Stimulated activated CD8-positive, alpha-beta memory T cell treated with anti-CD3 and anti-CD28 coated beads, Interleukin-12 subunit alpha, Interleukin-12 subunit beta, amount 100 ng/mL, for 1 hour (primary cell): ENCODE results near the gene ARHGAP21.
"Not testable (repeated sequence)": the region's sequence is repeated elsewhere in the genome, so short reads cannot be mapped to it uniquely, and the experiment has no call there.

Source experiments
- DNase-seq: peaks from one replicate; pipeline ENCODE4 v3.0.0-alpha.2; 2020; ENCODE audit warnings: low read depth

Gene ARHGAP21

DNA sequence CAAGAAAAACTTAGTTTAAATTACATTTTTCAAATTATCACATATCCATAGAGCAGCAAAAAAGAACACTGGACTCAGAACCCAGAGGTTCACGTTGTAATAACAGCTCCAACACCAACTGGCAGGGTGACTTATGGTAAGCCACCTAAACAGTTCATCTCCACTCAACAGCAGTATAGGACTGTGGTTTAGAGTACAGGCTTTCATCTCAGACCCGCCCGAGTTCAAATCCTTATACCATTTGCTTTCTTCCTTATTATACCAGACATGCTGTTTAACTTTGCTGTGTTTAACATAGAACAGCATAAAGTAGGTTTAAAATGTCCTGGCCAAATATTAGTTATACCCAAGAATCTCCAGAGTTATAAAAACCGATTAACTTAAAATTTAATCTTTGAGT, 97.9 kb downstream of the ARHGAP21 start:
- DNase-seq = no peak

DNA sequence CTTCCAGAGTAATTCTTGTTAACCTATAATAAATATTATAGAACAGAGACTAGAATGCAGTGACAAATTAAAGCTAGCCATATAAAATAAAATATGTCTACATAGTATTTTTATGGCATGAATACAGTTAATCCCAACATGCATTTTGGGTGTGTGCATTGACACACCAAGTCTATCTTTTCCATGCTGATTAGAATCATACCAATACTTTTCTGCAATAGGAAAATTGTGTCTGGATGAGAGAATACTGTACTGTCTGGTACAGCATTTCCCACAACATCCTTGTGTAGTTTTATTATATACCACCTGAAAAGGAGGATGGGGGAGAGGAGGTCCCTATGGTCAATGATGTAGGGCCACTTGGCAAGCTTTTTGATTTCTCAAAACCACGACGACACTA, 100.3 kb downstream of the ARHGAP21 start:
- DNase-seq = no peak

DNA sequence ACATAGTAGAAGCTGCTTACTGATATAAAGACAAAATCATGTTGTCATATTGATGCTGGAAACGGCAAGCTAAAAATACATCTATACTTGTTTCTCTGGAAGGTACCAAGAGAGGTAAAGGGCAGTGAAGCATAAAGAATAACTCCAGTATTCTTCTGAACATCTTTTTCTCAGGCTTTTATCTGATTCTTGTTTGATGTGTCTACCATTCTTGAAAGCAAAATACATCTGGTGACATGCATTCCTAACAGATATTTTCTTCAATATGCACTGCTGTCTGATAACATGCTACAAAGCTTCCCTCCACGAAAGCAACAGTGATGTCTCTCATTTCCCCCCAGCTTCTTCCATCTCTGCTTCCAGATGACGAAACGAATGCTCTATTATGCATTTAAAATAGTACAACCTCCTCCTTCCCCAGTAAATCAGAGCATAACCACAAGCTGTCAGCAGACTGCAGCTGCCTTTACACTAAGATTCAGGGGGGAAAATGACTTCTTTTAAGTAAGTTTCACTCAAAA, 100.8 kb downstream of the ARHGAP21 start:
- DNase-seq = no peak

DNA sequence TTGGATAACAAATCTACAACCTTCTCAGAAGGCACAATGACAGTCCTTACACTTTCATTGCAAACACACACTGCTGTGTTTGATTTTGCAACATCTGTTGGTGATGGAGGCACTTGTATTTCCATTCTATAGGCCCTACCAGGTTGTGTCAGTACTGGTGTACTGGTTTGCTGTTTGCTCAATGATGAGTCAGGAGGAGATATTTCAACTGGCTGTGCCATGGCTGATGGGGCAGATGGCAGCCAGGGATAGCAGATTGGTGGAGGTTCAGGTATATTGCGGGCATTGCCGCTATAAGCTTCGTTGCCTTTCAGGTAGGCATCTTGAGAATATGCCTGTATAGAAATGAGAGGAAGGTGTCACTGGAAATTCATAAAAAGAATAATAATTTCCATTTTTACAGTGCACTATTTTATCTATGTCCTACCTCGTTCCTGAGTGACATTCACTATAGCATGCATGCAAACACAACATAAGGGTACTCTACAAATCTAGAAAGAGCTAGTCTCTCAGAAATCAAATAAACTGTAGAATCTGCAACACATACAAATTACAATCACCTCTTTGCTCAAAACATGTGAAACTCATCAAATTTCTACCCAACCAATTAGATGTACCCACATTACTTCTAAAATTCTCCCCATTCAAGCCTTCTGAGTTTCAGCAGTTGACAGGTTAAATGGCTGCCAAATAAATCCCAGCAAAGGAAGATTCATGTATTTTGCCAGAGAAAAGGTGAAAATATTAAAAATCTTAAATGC, 102.5 kb downstream of the ARHGAP21 start:
- DNase-seq = not testable (repeated sequence)

DNA sequence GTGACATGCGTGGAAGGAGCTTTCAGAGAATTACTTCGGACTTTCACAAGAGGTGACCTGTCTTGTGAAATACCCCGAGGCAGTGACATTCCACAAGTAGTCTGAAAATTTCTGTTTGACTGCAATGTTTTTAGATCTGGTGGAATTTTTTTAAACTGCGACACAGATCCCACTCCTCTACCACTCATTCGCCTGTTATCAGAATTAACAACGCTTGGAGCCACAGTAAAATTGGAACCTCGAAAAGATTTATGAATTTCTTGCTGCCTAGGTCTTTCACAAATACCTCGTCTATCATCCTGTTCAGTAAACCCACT, 103.7 kb downstream of the ARHGAP21 start:
- DNase-seq = not testable (repeated sequence)

DNA sequence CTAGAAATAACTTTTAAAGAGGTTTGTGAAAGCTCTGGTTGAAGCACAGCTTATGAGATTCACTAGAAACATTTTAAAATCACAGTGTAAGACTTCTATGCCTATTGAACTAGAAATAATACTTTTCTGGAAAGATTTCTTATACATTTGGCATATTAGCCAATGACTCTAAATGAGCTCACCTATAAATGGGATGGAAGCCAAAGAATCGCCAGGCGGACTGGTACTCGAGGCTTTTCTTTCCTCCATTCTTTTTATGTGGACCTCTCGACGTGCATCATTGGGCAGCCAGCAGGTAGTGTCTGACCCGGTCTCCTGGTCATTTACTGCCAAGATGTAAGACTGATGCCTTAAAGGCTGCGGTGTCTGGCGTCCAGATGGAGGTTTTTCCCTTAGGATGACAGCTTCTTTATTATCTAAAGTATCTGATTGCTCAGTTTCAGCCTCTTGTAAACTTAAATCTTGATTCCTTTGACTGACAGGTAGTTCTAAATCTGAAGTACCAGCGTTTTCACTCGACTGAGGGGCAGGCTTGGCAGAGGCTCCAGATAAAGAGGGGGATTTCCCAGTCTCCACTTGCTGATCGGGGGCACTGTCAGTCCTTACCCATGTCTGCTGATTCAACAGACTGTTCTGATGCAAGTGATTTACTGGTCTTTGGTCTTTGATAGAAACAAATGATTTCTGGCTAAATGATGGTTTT, 104.2 kb downstream of the ARHGAP21 start:
- not testable (repeated sequence) for DNase-seq

DNA sequence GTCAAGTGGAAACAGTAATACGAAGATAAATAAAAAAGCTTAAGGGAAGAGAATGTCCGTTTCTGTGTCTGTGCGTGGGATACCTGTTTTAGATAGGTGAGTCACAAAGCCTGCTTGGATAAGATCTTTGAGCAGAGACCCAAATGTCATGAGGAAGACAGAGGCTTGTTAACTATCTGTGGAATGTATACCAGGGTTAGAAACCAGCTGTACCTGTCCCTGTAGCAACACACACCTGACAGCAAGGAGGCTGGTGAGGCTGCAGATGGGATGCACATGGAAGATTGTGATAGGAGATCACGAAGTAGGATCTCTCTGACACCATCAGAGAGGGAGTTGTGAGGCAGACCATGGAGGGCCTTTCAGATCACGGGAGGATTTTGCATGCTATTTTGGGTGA, 105.3 kb downstream of the ARHGAP21 start:
- no peak for DNase-seq

DNA sequence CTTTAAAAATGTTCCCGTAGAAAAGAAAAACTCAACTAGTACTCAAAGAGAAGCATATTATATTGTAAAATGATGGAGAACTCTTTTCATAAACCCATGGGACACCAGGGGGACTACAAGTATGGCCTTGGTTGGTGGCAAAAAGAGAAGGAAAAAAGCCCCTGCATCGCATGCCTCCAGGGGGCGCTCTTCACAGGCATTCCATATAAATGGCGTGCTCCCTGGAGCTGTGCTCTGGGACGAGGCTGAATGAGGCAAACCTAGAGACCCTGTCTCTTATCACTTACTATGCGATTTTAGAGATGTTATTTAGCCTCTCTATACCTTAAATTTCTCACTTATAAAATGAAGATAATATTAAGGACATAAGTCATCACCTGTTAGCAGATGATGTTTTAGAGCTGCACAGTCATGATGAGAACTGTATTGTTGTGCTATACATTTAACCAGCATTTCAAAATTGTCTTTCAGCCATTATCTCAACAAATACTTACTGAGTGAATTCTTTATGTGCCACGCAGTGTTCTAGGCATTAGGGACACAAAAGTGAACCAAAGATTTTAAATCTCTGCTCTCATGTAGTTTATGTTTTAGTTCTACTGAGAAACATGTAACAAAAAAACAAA, 105.8 kb downstream of the ARHGAP21 start:
- DNase-seq = no peak

DNA sequence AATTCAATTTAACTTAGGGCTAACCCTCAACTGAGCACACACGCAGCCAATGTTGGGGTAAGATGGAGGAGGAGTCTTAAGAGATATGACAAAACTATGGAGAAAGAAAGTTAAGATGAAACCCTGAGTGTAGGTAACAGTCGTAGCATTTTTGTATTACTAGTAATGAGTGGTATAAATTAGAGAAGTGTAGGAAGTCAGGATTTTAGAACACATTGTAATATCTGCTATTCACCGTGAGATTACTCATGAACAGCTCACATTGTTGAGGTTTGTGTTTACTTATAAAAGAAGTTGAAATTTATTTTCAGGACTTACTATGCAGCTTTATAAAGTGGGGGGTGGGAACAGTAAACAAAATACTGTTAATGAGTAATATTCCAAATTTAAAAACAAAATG, 107.2 kb downstream of the ARHGAP21 start:
- DNase-seq = no peak

DNA sequence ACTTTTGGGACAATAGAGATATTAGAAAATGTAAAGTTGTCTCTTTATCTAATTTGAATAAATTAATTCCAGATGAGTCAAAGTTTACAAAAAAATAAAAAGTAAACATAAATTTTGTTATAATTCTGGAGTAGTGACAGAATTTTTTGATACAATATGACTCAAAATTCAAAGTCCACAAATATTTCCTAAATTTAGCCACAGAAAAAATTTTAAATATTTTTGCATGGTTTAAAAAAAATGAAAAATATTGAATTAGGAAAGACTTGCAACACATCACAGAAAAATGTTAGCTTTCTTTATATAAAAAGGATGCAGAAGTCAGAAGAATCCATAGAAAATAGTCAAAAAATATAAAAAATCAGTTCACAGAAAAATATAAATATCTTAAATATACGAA, 117.7 kb downstream of the ARHGAP21 start:
- DNase-seq = no peak

DNA sequence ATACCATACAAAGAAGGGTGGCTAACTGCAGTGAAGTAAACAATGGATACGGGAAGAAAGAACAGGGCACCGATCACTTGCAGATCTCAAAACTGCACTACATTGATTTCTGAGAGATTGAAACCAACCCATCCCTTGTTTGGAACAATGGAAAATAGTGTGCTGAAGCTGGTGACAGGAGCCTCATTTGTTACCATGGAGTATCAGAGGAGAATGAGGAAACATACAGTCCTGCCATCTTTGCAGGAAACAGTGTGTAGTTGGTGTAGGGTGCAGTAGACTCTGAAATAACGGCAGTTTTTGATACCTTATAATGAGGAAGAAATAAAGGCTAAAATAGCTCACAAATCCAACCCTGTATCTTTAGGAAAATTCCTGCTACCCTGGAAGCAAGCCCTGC, 118.5 kb downstream of the ARHGAP21 start:
- DNase-seq = no peak

DNA sequence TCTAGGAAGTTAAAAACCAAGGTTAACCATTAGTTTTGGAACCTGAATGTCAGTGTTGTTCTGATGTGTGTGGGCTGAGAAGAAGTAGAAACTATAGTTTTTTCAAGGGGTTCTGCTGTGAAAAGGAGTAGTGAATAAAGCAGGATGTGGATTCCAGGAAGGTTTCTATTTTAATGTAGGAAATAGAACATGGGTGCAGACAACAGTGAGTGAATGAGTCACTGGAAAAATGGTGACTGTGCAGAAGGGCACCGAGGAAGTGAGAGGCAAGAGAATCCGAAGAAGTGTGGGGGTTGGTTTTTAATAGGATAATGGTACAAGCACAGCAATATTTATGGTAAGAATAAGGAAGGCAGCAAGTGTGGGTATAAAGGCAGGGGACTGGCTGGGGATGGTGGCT, 120.4 kb downstream of the ARHGAP21 start:
- DNase-seq = no peak

DNA sequence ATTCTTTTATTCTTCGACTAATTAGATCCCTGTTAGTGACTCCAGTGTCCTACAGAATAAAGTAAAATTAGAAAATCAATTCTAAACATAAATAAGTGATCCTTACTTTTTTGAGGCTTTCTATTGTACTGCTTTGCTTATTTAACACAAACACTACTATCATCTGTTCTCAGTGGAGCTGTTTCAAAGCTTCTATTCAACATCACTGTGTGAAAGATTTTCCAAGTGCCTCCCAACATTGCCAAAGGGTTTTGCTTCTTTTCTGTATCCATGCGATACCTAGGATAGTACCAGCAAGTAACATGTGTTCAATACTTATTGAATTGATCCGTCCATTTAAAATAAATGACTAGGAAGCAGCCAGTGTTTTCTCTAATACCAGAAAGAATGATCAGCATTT, 125.7 kb downstream of the ARHGAP21 start:
- no peak for DNase-seq

DNA sequence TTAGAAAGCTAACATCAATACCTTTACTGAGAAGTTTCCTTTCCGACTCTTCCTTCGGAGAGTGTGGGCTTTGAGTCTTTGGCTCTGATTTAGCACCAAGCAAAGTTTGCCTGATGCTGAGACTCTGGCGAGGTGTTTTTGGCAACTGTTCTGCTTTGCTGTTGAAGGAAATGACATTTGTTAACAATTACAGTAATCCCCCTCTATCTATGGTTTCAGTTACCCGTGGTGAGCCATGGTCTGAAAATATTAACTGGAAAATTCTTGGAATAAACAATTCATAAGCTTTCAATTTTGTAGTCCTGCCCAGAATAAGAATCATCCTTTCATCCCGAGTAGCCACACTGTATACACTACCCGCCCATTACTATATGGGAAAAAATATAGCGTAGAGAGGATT, 126.3 kb downstream of the ARHGAP21 start:
- no peak for DNase-seq

DNA sequence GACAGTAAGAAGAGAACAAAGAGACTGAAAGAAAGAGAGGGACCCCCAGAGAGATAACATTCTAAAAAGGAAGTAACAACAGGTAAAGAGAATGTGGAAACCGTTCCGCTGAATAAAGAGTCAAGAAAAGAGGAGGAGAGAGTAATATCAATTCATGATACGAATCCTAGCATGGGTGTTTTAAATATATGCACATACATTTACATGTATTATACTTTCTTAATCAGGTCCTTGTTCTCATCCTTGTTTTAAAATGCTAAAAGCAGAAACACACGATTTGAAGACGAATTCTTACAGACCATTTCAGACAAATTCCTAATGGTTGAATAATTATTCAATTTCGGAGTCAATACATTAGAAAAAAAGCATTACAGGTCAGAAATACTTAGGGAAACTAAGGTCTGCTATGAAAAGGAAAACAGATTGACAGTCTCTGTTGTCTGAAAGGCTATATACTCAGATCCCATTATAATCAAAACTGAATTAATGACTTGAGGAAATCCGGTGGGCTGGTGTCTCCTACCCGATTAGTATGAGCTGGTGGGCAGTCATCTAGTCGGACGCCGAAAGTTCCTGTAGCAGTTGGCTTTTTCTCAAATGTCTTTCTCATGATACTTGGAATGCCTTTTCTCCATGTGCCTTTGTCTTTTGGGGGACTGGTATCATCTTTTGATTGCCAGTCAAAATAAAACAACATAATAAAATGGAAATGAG, 127.3 kb downstream of the ARHGAP21 start:
- no peak for DNase-seq

DNA sequence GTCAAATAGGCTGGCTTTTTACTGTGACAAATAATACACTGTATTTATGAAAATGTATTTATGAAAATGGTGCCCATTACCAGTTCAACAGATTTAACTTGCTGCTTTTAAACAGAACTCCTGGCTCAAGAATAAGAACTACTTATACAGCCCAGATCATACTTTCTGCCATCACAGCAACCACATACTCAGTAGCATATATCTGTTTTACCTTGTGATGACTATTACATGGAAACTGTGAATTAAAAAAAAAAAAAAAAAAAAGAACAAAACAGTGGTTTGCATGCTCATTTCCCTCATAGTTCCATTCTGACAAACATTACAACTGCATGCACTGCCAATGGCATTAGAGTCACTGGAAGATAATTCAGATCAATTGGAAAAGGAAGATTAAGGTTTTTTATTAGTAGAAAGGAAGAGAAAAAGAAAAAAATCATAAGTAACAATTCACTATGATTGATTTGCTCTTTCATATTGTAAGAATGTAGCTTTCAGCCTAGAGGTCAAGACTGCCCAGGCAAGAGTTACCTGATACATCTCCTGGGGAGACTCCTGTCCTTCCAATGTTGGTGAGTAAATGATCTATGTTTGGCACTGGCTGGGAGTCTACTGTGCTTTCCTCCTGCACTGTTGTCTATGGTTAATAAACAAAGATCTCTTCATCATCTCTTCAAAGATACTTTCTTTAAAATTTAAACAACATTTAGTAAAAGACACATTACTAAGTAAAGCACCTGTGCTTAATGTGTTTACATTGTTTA, 132.8 kb downstream of the ARHGAP21 start:
- DNase-seq = no peak

DNA sequence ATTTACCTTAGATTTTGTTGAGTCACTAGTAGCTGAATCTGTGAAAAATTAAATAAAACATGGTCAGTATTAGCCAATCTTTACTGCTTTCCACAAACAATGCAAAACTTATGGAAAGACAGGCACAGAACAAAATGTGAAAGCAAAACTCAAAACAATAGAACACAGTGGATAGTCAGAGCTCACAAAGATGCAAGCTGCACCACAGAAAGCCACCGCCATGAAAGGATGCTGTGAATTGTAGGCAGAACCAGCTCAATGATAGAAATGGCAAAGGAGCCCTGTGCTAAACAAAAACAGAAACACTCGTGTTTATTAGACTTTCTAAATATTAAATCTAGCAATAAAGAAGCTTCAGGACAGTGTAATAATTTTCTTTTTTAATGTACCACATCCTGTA, 134.4 kb downstream of the ARHGAP21 start:
- no peak for DNase-seq

DNA sequence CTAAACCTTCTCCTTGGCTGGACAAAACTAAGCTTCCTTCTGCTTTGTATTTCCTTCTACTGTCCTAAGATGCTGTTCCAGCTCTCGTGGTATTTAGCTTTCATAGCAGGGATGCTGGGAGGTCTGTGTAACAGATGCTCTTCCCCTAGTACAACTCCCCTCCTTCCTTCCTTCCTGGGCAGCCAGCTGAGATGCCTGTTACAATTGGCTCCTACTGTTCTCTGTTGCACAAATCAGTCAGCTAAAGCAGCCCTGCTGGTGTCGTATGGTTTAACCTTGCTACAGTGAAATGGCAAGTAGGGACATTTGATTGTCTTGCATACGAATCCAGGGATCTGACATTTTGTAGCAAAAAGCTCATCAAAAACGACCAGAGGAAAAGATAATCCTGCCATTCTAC, 143.8 kb downstream of the ARHGAP21 start:
- no peak for DNase-seq

DNA sequence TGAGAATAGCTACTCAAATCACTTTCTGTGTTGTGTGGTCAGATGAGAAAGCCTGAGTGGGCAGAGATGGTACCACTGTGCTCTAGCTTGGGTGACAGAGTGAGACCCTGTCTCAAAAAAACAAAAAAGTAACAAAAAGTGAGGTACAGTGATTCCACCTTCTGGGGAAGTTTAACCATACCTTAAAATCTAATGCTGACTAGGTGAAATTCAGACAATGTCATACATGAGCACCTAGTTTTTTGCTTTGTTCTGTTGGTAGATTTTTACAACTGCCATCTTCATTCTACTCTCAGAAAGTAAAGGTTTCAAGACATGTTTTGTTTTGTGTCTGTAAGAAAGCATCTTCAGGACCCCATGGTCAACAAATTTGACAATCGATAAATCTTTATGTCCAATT, 144.2 kb downstream of the ARHGAP21 start:
- DNase-seq = no peak

DNA sequence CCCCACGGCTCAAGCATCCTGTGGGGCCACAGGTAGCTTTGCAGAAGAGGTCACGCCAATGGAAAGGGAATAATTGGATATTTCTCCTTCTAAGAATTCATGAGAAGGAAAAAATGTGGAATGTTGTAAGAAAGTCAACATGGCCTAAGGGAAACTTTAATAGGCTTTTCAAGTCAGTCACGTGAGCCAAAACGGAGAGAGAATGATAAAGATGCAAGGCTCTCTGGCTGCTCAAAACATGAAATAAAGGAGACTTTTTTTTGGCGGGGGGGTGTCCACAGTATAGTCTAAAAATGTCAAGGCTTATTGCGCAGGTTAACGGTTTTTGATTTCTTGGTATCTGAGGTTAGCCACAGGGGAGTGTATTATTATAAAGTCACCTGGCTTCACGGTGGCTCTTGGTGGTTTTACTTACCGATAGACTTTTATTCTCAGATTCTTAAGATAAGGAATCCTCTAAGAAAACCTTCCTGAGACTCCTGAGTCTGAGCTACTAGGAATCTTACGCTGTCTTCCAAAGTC, 148.1 kb downstream of the ARHGAP21 start:
- no peak for DNase-seq

DNA sequence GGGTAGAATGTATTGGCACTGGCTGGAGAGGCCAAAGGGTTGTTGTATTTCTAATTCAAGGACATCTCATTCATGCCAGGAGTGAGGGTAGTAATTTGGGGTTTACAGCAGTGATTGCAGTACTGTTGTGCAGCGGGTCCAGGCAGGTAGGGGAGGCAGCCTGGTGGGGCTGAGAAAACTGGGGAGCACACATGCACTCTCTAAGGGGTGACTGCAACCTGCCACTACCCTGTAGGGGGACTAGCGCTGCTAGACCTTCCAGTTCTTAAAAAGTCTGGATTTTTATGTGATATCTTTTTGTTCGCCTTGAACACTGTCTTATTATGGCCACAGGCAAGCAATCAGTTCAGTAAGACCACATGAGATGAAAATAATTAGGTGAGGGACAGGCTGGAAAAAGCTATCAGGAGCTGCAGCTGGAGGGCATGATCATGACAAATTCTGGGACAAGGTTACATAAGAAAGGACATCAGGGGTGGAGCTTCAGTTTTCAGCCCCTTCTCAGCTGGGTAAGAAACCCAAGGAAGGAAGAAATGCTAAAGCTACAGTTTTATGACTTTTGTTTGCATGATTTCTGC, 149.0 kb downstream of the ARHGAP21 start:
- DNase-seq = no peak
